ENCODE measurements around the gene ABHD12B.

The ABHD12B gene

GRCh38 chr14:50862036-50862570 lies 9.8 kb upstream of the ABHD12B start:
- Histone ChIP-seq H3K9me3 (ENCODE audit: control insufficient read depth, insufficient read depth, low read length) (no peaks in the 10 kb centered on the region), H3K4me1 (ENCODE audit: control insufficient read depth, insufficient read depth, low read length) (peaks cover 2% of the 10 kb centered on the region; the same call in 1 of the 2 replicates), H3K27me3 (ENCODE audit: control insufficient read depth, insufficient read depth, low read length) (no peaks in the 10 kb centered on the region), H3K4me3 (ENCODE audit: low read length) (no peak overlapping the region), H3K27ac (ENCODE audit: low read length) (no peak overlapping the region), H3K36me3 (ENCODE audit: control insufficient read depth, insufficient read depth, low read length) (no peaks in the 10 kb centered on the region)
- WGBS (ENCODE audit: insufficient coverage, insufficient read length): no CpG with 5 or more reads among the region's 4 CpGs
- no peak for DNase-seq (ENCODE audit: low read depth, low spot score)

DNA sequence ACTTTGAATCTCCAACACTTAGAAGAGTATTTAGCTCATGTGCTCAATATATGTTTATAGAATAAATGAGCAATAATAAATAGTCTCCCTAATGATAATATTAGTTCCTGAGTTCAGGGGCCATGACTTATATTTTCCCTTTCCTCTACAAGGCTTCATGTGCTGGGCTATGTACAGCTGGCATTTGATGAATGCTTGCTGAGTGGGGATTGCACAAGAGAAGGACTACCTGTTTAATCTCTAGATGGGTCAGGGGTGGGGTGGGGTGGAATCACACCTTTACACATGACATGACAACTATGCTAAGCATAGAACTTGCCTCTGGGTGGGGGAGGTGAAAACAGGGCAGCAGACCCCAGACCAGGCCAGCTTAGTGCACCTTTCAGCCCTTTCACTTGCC lies 7.6 kb upstream of the ABHD12B start:
- Histone ChIP-seq H3K27ac (ENCODE audit: low read length) (no peak overlapping the region), H3K4me3 (ENCODE audit: low read length) (no peak overlapping the region), H3K9me3 (ENCODE audit: control insufficient read depth, insufficient read depth, low read length) (no peaks in the 10 kb centered on the region), H3K36me3 (ENCODE audit: control insufficient read depth, insufficient read depth, low read length) (no peaks in the 10 kb centered on the region), H3K27me3 (ENCODE audit: control insufficient read depth, insufficient read depth, low read length) (no peaks in the 10 kb centered on the region), H3K4me1 (ENCODE audit: control insufficient read depth, insufficient read depth, low read length) (peaks cover 2% of the 10 kb centered on the region; the same call in 1 of the 2 replicates)
- no peak for DNase-seq (ENCODE audit: low read depth, low spot score)

GRCh38 chr14:50864946-50865345 lies 6.9 kb upstream of the ABHD12B start:
- H3K4me3 ChIP-seq (ENCODE audit: low read length): no peak overlapping the region
- H3K36me3 ChIP-seq (ENCODE audit: control insufficient read depth, insufficient read depth, low read length): no peaks in the 10 kb centered on the region
- H3K9me3 ChIP-seq (ENCODE audit: control insufficient read depth, insufficient read depth, low read length): no peaks in the 10 kb centered on the region
- H3K4me1 ChIP-seq (ENCODE audit: control insufficient read depth, insufficient read depth, low read length): peaks cover under 1% of the 10 kb centered on the region; the same call in 1 of the 2 replicates
- no peak for DNase-seq (ENCODE audit: low read depth, low spot score)
- H3K27me3 ChIP-seq (ENCODE audit: control insufficient read depth, insufficient read depth, low read length): no peaks in the 10 kb centered on the region
- WGBS (ENCODE audit: insufficient coverage, insufficient read length): no CpG with 5 or more reads among the region's 5 CpGs
- no peak overlapping the region for H3K27ac ChIP-seq (ENCODE audit: low read length)

GRCh38 chr14:50865391-50866076 lies 6.3 kb upstream of the ABHD12B start:
- H3K9me3 ChIP-seq (ENCODE audit: control insufficient read depth, insufficient read depth, low read length): no peaks in the 10 kb centered on the region
- WGBS (ENCODE audit: insufficient coverage, insufficient read length): no CpG with 5 or more reads among the region's 11 CpGs
- DNase-seq (ENCODE audit: low read depth, low spot score): no peak
- no peak overlapping the region for H3K4me3 ChIP-seq (ENCODE audit: low read length)
- H3K27me3 ChIP-seq (ENCODE audit: control insufficient read depth, insufficient read depth, low read length): no peaks in the 10 kb centered on the region
- no peak overlapping the region for H3K27ac ChIP-seq (ENCODE audit: low read length)
- H3K36me3 ChIP-seq (ENCODE audit: control insufficient read depth, insufficient read depth, low read length): no peaks in the 10 kb centered on the region
- H3K4me1 ChIP-seq (ENCODE audit: control insufficient read depth, insufficient read depth, low read length): no peaks in the 10 kb centered on the region

DNA sequence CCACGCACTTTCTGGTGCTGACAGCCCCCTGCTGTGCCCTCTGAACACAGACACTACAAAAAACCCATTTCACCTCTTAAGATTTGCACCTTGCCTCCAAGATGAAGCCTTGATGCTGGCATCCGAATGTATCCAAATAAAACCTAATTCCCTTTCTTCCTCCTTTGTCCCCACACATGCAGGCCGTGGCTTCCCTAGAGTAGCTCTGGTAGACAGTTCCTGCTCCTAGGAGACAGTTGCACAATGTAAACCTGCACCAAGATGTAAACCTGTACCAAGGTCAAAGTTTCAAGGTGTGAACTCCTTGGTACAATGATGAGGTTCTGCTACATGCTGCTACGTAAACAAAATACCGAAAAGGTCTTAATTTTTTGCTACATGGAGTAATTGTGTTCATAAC lies 625 bp upstream of the ABHD12B start:
- H3K4me1 ChIP-seq (ENCODE audit: control insufficient read depth, insufficient read depth, low read length): 0 out of 2 replicates have a peak, but pooled peaks cover 1% of the 10 kb centered on the region
- no CpG with 5 or more reads among the region's 5 CpGs for WGBS (ENCODE audit: insufficient coverage, insufficient read length)

DNA sequence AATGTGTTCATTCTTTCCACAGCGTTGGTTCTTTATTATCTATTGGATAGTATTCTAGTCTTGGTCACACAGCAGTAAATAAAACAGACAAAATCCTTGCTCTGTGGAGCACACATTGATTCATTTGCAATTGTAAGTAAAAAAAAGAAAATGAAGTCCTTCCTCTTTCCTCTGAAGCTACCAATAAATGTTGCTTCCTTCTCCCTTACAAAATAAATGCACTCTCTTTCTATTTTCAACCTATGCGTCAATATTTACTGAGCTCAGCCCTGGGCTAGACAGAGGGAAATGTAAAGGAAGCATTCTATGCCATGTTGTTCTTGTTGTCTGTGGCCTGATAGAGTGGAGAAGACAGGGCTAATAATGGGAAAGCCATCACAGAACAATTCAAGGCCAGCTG lies 2.9 kb downstream of the ABHD12B start:
- Histone ChIP-seq H3K27me3 (ENCODE audit: control insufficient read depth, insufficient read depth, low read length) (peaks cover 4% of the 10 kb centered on the region), H3K36me3 (ENCODE audit: control insufficient read depth, insufficient read depth, low read length) (no peaks in the 10 kb centered on the region), H3K9me3 (ENCODE audit: control insufficient read depth, insufficient read depth, low read length) (no peaks in the 10 kb centered on the region), H3K4me3 (ENCODE audit: low read length) (no peak overlapping the region), H3K4me1 (ENCODE audit: control insufficient read depth, insufficient read depth, low read length) (0 out of 2 replicates have a peak, but pooled peaks cover 1% of the 10 kb centered on the region), H3K27ac (ENCODE audit: low read length) (no peak overlapping the region)
- no peak for DNase-seq (ENCODE audit: low read depth, low spot score)
- no CpG with 5 or more reads among the region's 2 CpGs for WGBS (ENCODE audit: insufficient coverage, insufficient read length)

More for the DNA sequence above, 625 bp upstream of the ABHD12B start:
- DNase-seq (ENCODE audit: low read depth, low spot score): no peak
- Histone ChIP-seq H3K4me3 (ENCODE audit: low read length) (no peak overlapping the region), H3K9me3 (ENCODE audit: control insufficient read depth, insufficient read depth, low read length) (no peaks in the 10 kb centered on the region), H3K36me3 (ENCODE audit: control insufficient read depth, insufficient read depth, low read length) (no peaks in the 10 kb centered on the region), H3K27me3 (ENCODE audit: control insufficient read depth, insufficient read depth, low read length) (peaks cover 4% of the 10 kb centered on the region), H3K27ac (ENCODE audit: low read length) (no peak overlapping the region)

DNA sequence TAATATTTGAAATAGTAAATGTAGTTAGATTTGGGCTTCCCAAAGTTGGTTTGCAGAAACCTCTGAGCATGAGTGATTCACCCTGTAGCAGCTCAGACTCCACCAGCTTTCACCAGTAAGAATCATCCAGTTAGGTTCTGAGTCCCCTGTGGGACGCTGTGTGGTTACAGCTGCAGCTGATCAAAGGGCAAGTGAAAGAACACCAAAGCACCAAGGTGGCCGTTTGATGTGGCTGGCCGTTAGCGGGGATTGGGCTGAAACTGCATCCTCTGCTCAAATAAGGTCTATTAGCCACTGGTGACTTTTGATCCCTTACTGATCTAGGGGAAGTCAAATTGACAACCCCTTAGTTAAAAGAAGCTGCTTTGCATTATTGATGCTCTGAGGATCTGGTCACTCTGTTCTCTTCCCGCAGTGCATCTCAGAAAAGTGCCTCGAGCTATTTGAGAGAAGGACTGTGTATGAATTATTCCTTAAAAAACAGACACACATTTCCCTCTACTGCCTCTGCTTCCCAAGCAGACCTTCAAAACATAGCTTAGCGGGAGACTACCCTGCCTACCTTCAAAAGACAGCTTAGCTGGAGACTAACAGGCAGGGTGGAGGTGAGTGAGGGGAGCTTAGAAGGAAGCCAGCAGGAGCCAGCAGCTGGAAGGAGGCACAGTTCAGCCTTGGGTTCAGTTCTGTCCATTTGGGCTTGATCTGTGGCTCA lies 3.7 kb downstream of the ABHD12B start:
- Histone ChIP-seq H3K27ac (ENCODE audit: low read length) (no peak overlapping the region), H3K27me3 (ENCODE audit: control insufficient read depth, insufficient read depth, low read length) (peaks cover 4% of the 10 kb centered on the region), H3K36me3 (ENCODE audit: control insufficient read depth, insufficient read depth, low read length) (no peaks in the 10 kb centered on the region), H3K4me1 (ENCODE audit: control insufficient read depth, insufficient read depth, low read length) (0 out of 2 replicates have a peak, but pooled peaks cover 1% of the 10 kb centered on the region), H3K4me3 (ENCODE audit: low read length) (no peak overlapping the region), H3K9me3 (ENCODE audit: control insufficient read depth, insufficient read depth, low read length) (no peaks in the 10 kb centered on the region)
- no peak for DNase-seq (ENCODE audit: low read depth, low spot score)
- WGBS (ENCODE audit: insufficient coverage, insufficient read length): no CpG with 5 or more reads among the region's 7 CpGs

GRCh38 chr14:50882932-50883826 lies 11.3 kb downstream of the ABHD12B start:
- no CpG with 5 or more reads among the region's 8 CpGs for WGBS (ENCODE audit: insufficient coverage, insufficient read length)

DNA sequence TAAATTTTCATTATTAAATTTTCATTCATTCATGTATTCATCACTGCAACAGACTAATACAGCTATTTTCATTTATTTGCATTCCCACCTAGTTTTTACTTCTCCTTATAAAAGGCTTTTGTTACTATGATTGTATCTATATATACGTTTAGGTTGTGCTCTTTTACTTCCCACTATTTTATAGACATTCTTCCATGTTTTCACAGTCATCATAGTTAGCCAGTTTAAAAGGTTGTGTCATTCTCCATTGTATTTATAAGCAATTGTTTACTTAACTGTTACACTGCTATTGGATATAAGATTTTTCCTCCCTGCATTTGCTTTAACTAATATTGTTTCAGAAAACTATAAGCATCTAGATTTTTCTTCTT lies 12.0 kb downstream of the ABHD12B start:
- no peaks in the 10 kb centered on the region for H3K36me3 ChIP-seq (ENCODE audit: control insufficient read depth, insufficient read depth, low read length)
- H3K9me3 ChIP-seq (ENCODE audit: control insufficient read depth, insufficient read depth, low read length): no peaks in the 10 kb centered on the region
- no CpG with 5 or more reads among the region's 1 CpG for WGBS (ENCODE audit: insufficient coverage, insufficient read length)

More at GRCh38 chr14:50882932-50883826, 11.3 kb downstream of the ABHD12B start:
- DNase-seq (ENCODE audit: low read depth, low spot score): no peak
- H3K4me1 ChIP-seq (ENCODE audit: control insufficient read depth, insufficient read depth, low read length): peaks cover 3% of the 10 kb centered on the region; the same call in 1 of the 2 replicates
- no peak overlapping the region for H3K27ac ChIP-seq (ENCODE audit: low read length)
- no peaks in the 10 kb centered on the region for H3K9me3 ChIP-seq (ENCODE audit: control insufficient read depth, insufficient read depth, low read length)
- H3K36me3 ChIP-seq (ENCODE audit: control insufficient read depth, insufficient read depth, low read length): no peaks in the 10 kb centered on the region
- no peaks in the 10 kb centered on the region for H3K27me3 ChIP-seq (ENCODE audit: control insufficient read depth, insufficient read depth, low read length)
- no peak overlapping the region for H3K4me3 ChIP-seq (ENCODE audit: low read length)

DNA sequence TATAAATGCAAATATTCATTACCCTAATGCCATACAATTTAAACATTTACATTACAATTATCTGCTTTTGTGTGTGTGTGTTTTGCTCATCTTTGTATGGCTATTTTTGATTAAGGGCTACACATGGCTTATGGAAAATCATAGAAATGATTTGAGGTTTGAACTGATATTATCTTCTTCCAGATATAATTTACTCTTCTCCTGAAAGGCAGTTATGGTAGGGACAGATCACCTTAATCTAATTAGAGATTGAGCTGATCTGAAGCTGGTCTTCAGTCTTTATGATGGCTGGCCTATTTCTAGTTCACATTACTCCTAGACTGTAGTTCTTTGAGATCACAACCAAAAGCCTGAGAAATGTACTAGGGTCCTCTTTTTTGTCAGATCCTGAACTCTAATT lies 15.6 kb downstream of the ABHD12B start:
- Histone ChIP-seq H3K27ac (ENCODE audit: low read length) (no peak overlapping the region), H3K9me3 (ENCODE audit: control insufficient read depth, insufficient read depth, low read length) (no peaks in the 10 kb centered on the region), H3K4me3 (ENCODE audit: low read length) (no peak overlapping the region), H3K27me3 (ENCODE audit: control insufficient read depth, insufficient read depth, low read length) (no peaks in the 10 kb centered on the region), H3K36me3 (ENCODE audit: control insufficient read depth, insufficient read depth, low read length) (no peaks in the 10 kb centered on the region), H3K4me1 (ENCODE audit: control insufficient read depth, insufficient read depth, low read length) (peaks cover 3% of the 10 kb centered on the region; the same call in 1 of the 2 replicates)
- DNase-seq (ENCODE audit: low read depth, low spot score): no peak

More for the DNA sequence above, 12.0 kb downstream of the ABHD12B start:
- no peaks in the 10 kb centered on the region for H3K27me3 ChIP-seq (ENCODE audit: control insufficient read depth, insufficient read depth, low read length)
- H3K4me3 ChIP-seq (ENCODE audit: low read length): no peak overlapping the region
- DNase-seq (ENCODE audit: low read depth, low spot score): no peak
- H3K4me1 ChIP-seq (ENCODE audit: control insufficient read depth, insufficient read depth, low read length): peaks cover 3% of the 10 kb centered on the region; the same call in 1 of the 2 replicates
- H3K27ac ChIP-seq (ENCODE audit: low read length): no peak overlapping the region

Data from iPS DF 6.9 (cell line).